ENCODE data around the gene GALNT10. TPM values are rescaled to one million over a fixed set of nuclear protein-coding genes. Genes with fewer than 3 reads are reported as not detected.

The GALNT10 gene
- total and polyA plus RNA-seq, 2 experiments from 2014 or later = 43.0 to 45.9 TPM

- Histone ChIP-seq H3K4me3 (no peak overlapping the region), H3K79me2 (peaks cover 14% of the 10 kb centered on the region), H4K20me1 (ENCODE audit: insufficient read depth, poor library complexity, severe bottlenecking) (no peaks in the 10 kb centered on the region), H3K36me3 (replicated peaks; ENCODE audit: insufficient read depth, low read depth) (no peaks in the 10 kb centered on the region), H2AFZ (no peak overlapping the region), H3K27me3 (no peaks in the 10 kb centered on the region), H3K4me1 (ENCODE audit: insufficient read depth) (peaks cover 25% of the 10 kb centered on the region), H3K4me2 (no peak overlapping the region), H3K9me2 (replicated peaks; ENCODE audit: insufficient read depth) (no peaks in the 10 kb centered on the region), H3K9me3 (ENCODE audit: low read depth) (no peaks in the 10 kb centered on the region), H3K27ac (no peak overlapping the region)
- no peak for DNase-seq (ENCODE audit: low spot score)
- WGBS (ENCODE audit: low lambda C conversion rate, missing lambda C conversion rate) = 91% methylated on average over 4 of the region's 4 CpGs
- no peak for TF ChIP-seq EZH2phosphoT487 (IDR thresholded peaks at IDR 0.05; ENCODE audit: low read depth, severe bottlenecking, unreplicated experiment)
- no peak for TF ChIP-seq CTCF (IDR thresholded peaks at IDR 0.05; ENCODE audit: poor library complexity)
- TF ChIP-seq EZH2 (IDR thresholded peaks at IDR 0.05; ENCODE audit: borderline replicate concordance) = no peak
Observed at GRCh38 chr5:154199263-154199662, 8.7 kb downstream of the GALNT10 start.

- Histone ChIP-seq H3K9me3 (ENCODE audit: low read depth) (no peaks in the 10 kb centered on the region), H3K4me1 (ENCODE audit: insufficient read depth) (peaks cover 20% of the 10 kb centered on the region), H3K9me2 (replicated peaks; ENCODE audit: insufficient read depth) (no peaks in the 10 kb centered on the region), H2AFZ (no peak overlapping the region), H3K27me3 (no peaks in the 10 kb centered on the region), H3K4me2 (no peak overlapping the region), H3K4me3 (no peak overlapping the region), H3K36me3 (replicated peaks; ENCODE audit: insufficient read depth, low read depth) (no peaks in the 10 kb centered on the region), H3K79me2 (peaks cover 14% of the 10 kb centered on the region), H3K27ac (no peak overlapping the region), H4K20me1 (ENCODE audit: insufficient read depth, poor library complexity, severe bottlenecking) (no peaks in the 10 kb centered on the region)
- 92% methylated on average over 7 of the region's 7 CpGs for WGBS (ENCODE audit: low lambda C conversion rate, missing lambda C conversion rate)
- no peak for TF ChIP-seq EZH2phosphoT487 (IDR thresholded peaks at IDR 0.05; ENCODE audit: low read depth, severe bottlenecking, unreplicated experiment)
- no peak for TF ChIP-seq EZH2 (IDR thresholded peaks at IDR 0.05; ENCODE audit: borderline replicate concordance)
- TF ChIP-seq CTCF (IDR thresholded peaks at IDR 0.05; ENCODE audit: poor library complexity) = no peak
- DNase-seq (ENCODE audit: low spot score) = no peak
Observed at GRCh38 chr5:154199671-154200220, 9.2 kb downstream of the GALNT10 start.

GRCh38 chr5:154200221-154200620 lies 9.7 kb downstream of the GALNT10 start:
- Histone ChIP-seq H3K27ac (no peak overlapping the region), H3K9me2 (replicated peaks; ENCODE audit: insufficient read depth) (no peaks in the 10 kb centered on the region), H3K79me2 (peaks cover 14% of the 10 kb centered on the region), H3K4me3 (no peak overlapping the region), H3K36me3 (replicated peaks; ENCODE audit: insufficient read depth, low read depth) (no peaks in the 10 kb centered on the region), H3K27me3 (no peaks in the 10 kb centered on the region), H3K4me1 (ENCODE audit: insufficient read depth) (peaks cover 16% of the 10 kb centered on the region), H3K4me2 (no peak overlapping the region), H2AFZ (no peak overlapping the region), H4K20me1 (ENCODE audit: insufficient read depth, poor library complexity, severe bottlenecking) (no peaks in the 10 kb centered on the region), H3K9me3 (ENCODE audit: low read depth) (no peaks in the 10 kb centered on the region)
- WGBS (ENCODE audit: low lambda C conversion rate, missing lambda C conversion rate) = 78% methylated on average over 8 of the region's 8 CpGs
- no peak for DNase-seq (ENCODE audit: low spot score)
- TF ChIP-seq EZH2phosphoT487 (IDR thresholded peaks at IDR 0.05; ENCODE audit: low read depth, severe bottlenecking, unreplicated experiment) (no peak), CTCF (IDR thresholded peaks at IDR 0.05; ENCODE audit: poor library complexity) (no peak), EZH2 (IDR thresholded peaks at IDR 0.05; ENCODE audit: borderline replicate concordance) (no peak)
